ENCODE results near the gene OSMR.

Gene OSMR

DNA sequence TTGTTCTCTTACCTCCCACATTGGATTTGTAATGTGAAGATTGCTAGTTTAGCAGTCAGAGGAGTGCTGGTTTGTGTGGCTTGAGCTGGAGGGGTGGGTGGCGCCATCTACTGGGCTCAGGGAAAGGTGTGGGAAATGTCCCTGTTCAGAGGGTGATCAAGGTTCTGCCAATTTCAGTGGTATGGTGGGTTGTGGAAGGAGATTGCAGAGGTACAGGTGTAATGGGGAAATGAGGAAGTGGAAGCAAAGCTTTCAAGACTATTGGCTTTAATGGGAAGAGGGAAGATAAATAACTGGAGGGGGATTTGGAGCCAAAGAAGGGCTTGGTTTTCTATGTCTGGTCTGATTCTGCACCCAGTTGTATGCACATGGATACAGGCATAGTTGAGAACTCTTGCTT is 76.4 kb downstream of the OSMR start:
- TF ChIP-seq CTCF (conservative IDR thresholded peaks at IDR 0.05; ENCODE audit: low read length) (peak; percentile 96), EZH2phosphoT487 (IDR thresholded peaks at IDR 0.05; ENCODE audit: borderline replicate concordance) (no peak)
- no peaks in the 10 kb centered on the region for H3K36me3 ChIP-seq (ENCODE audit: insufficient read depth, low read length)
- H3K4me1 ChIP-seq (ENCODE audit: insufficient read depth, low read length, poor library complexity, severe bottlenecking) = no peaks in the 10 kb centered on the region
- no peaks in the 10 kb centered on the region for H4K20me1 ChIP-seq (ENCODE audit: insufficient read depth, low read length, poor library complexity, severe bottlenecking)
- no peak overlapping the region for H3K9ac ChIP-seq (ENCODE audit: low read depth, low read length, poor library complexity, severe bottlenecking)
- no peaks in the 10 kb centered on the region for H3K79me2 ChIP-seq (ENCODE audit: insufficient read depth, low read length)
- no peaks in the 10 kb centered on the region for H3K9me2 ChIP-seq (replicated peaks; ENCODE audit: low read depth, low read length)
- H3K27me3 ChIP-seq (ENCODE audit: insufficient read depth, low read length, poor library complexity, severe bottlenecking) = no peaks in the 10 kb centered on the region
- H3K9me3 ChIP-seq (ENCODE audit: insufficient read depth, low read depth, low read length) = no peaks in the 10 kb centered on the region
- no peak overlapping the region for H3K4me2 ChIP-seq (ENCODE audit: low read depth, low read length, poor library complexity, severe bottlenecking)
- no peak overlapping the region for H3K4me3 ChIP-seq (ENCODE audit: low read length, poor library complexity, severe bottlenecking)
- no peak overlapping the region for H2AFZ ChIP-seq (ENCODE audit: low read length)
- no peaks in the 10 kb centered on the region for H3F3A ChIP-seq (ENCODE audit: low read depth)

- Histone ChIP-seq H3K4me2 (ENCODE audit: low read depth, low read length, poor library complexity, severe bottlenecking) (no peak overlapping the region), H4K20me1 (ENCODE audit: insufficient read depth, low read length, poor library complexity, severe bottlenecking) (no peaks in the 10 kb centered on the region), H3K4me1 (ENCODE audit: insufficient read depth, low read length, poor library complexity, severe bottlenecking) (no peaks in the 10 kb centered on the region), H2AFZ (ENCODE audit: low read length) (no peak overlapping the region), H3K4me3 (ENCODE audit: low read length, poor library complexity, severe bottlenecking) (no peak overlapping the region), H3K79me2 (ENCODE audit: insufficient read depth, low read length) (no peaks in the 10 kb centered on the region), H3K36me3 (ENCODE audit: insufficient read depth, low read length) (no peaks in the 10 kb centered on the region), H3K27me3 (ENCODE audit: insufficient read depth, low read length, poor library complexity, severe bottlenecking) (no peaks in the 10 kb centered on the region), H3F3A (ENCODE audit: low read depth) (no peaks in the 10 kb centered on the region), H3K9ac (ENCODE audit: low read depth, low read length, poor library complexity, severe bottlenecking) (no peak overlapping the region), H3K9me3 (ENCODE audit: insufficient read depth, low read depth, low read length) (no peaks in the 10 kb centered on the region), H3K9me2 (replicated peaks; ENCODE audit: low read depth, low read length) (no peaks in the 10 kb centered on the region)
- TF ChIP-seq CTCF (conservative IDR thresholded peaks at IDR 0.05; ENCODE audit: low read length) (no peak), EZH2phosphoT487 (IDR thresholded peaks at IDR 0.05; ENCODE audit: borderline replicate concordance) (no peak)
Observed at GRCh38 chr5:38923661-38924451, 78.0 kb downstream of the OSMR start.

GRCh38 chr5:38925154-38925925 is 79.5 kb downstream of the OSMR start:
- Histone ChIP-seq H3K9me3 (ENCODE audit: insufficient read depth, low read depth, low read length) (no peaks in the 10 kb centered on the region), H2AFZ (ENCODE audit: low read length) (no peak overlapping the region), H3K4me1 (ENCODE audit: insufficient read depth, low read length, poor library complexity, severe bottlenecking) (no peaks in the 10 kb centered on the region), H3K9ac (ENCODE audit: low read depth, low read length, poor library complexity, severe bottlenecking) (no peak overlapping the region), H3F3A (ENCODE audit: low read depth) (no peaks in the 10 kb centered on the region), H3K4me3 (ENCODE audit: low read length, poor library complexity, severe bottlenecking) (no peak overlapping the region), H3K79me2 (ENCODE audit: insufficient read depth, low read length) (no peaks in the 10 kb centered on the region), H4K20me1 (ENCODE audit: insufficient read depth, low read length, poor library complexity, severe bottlenecking) (no peaks in the 10 kb centered on the region), H3K36me3 (ENCODE audit: insufficient read depth, low read length) (no peaks in the 10 kb centered on the region), H3K4me2 (ENCODE audit: low read depth, low read length, poor library complexity, severe bottlenecking) (no peak overlapping the region), H3K27me3 (ENCODE audit: insufficient read depth, low read length, poor library complexity, severe bottlenecking) (no peaks in the 10 kb centered on the region), H3K9me2 (replicated peaks; ENCODE audit: low read depth, low read length) (no peaks in the 10 kb centered on the region)
- TF ChIP-seq EZH2phosphoT487 (IDR thresholded peaks at IDR 0.05; ENCODE audit: borderline replicate concordance) = no peak
- no peak for TF ChIP-seq CTCF (conservative IDR thresholded peaks at IDR 0.05; ENCODE audit: low read length)

Measured in Loucy (cell line).